ENCODE data around the gene STK26.

STK26 gene

GRCh38 chrX:132058050-132058449 lies 34.9 kb downstream of the STK26 start:
- H3K4me1 ChIP-seq (ENCODE audit: insufficient read depth, low read length): no peaks in the 10 kb centered on the region
- DNase-seq (no peak), ATAC-seq (ENCODE audit: insufficient read depth, low read depth) (no peak)
- peaks cover 22% of the 10 kb centered on the region for H4K20me1 ChIP-seq (ENCODE audit: insufficient read depth, low read length)
- peaks cover 75% of the 10 kb centered on the region for H3K79me2 ChIP-seq (ENCODE audit: insufficient read depth, low read length)
- no peak overlapping the region for H3K9ac ChIP-seq (ENCODE audit: low read depth, low read length)
- H3K27me3 ChIP-seq (ENCODE audit: insufficient read depth, low read length, poor library complexity): no peaks in the 10 kb centered on the region
- peaks cover 58% of the 10 kb centered on the region for H3K36me3 ChIP-seq (ENCODE audit: insufficient read depth, low read length)
- H2AFZ ChIP-seq (ENCODE audit: low read depth, low read length): no peak overlapping the region
- no peak overlapping the region for H3K4me3 ChIP-seq (ENCODE audit: low read depth in 1 of 2, low read length in 2 of 2)
- TF ChIP-seq CTCF (IDR thresholded peaks at IDR 0.05; ENCODE audit: borderline replicate concordance, extremely low read depth, low read length, poor library complexity, severe bottlenecking) (no peak), EZH2 (IDR thresholded peaks at IDR 0.05; ENCODE audit: borderline replicate concordance, low read depth, low read length, severe bottlenecking) (no peak)
- H3K4me2 ChIP-seq (ENCODE audit: insufficient read depth, low read length): no peak overlapping the region
- H3K27ac ChIP-seq (ENCODE audit: low read length): no peak overlapping the region
- H3K9me3 ChIP-seq (ENCODE audit: insufficient read depth, low read length, severe bottlenecking): no peaks in the 10 kb centered on the region

- no peaks in the 10 kb centered on the region for H3K9me3 ChIP-seq (ENCODE audit: insufficient read depth, low read length, severe bottlenecking)
- H2AFZ ChIP-seq (ENCODE audit: low read depth, low read length): no peak overlapping the region
- H3K27me3 ChIP-seq (ENCODE audit: insufficient read depth, low read length, poor library complexity): no peaks in the 10 kb centered on the region
- H3K9ac ChIP-seq (ENCODE audit: low read depth, low read length): no peak overlapping the region
- H3K4me2 ChIP-seq (ENCODE audit: insufficient read depth, low read length): no peak overlapping the region
- H4K20me1 ChIP-seq (ENCODE audit: insufficient read depth, low read length): peaks cover 20% of the 10 kb centered on the region
- no peak for TF ChIP-seq CTCF (IDR thresholded peaks at IDR 0.05; ENCODE audit: borderline replicate concordance, extremely low read depth, low read length, poor library complexity, severe bottlenecking)
- TF ChIP-seq EZH2 (IDR thresholded peaks at IDR 0.05; ENCODE audit: borderline replicate concordance, low read depth, low read length, severe bottlenecking): no peak
- peaks cover 67% of the 10 kb centered on the region for H3K36me3 ChIP-seq (ENCODE audit: insufficient read depth, low read length)
- no peak for ATAC-seq (ENCODE audit: insufficient read depth, low read depth)
- H3K27ac ChIP-seq (ENCODE audit: low read length): no peak overlapping the region
- peaks cover 66% of the 10 kb centered on the region for H3K79me2 ChIP-seq (ENCODE audit: insufficient read depth, low read length)
- no peaks in the 10 kb centered on the region for H3K4me1 ChIP-seq (ENCODE audit: insufficient read depth, low read length)
- DNase-seq: no peak
- H3K4me3 ChIP-seq (ENCODE audit: low read depth in 1 of 2, low read length in 2 of 2): no peak overlapping the region
These were observed 35.9 kb downstream of the STK26 start for GRCh38 chrX:132058975-132059374.

- no peak for TF ChIP-seq CTCF (IDR thresholded peaks at IDR 0.05; ENCODE audit: borderline replicate concordance, extremely low read depth, low read length, poor library complexity, severe bottlenecking)
- no peak overlapping the region for H2AFZ ChIP-seq (ENCODE audit: low read depth, low read length)
- no peaks in the 10 kb centered on the region for H3K4me1 ChIP-seq (ENCODE audit: insufficient read depth, low read length)
- H3K79me2 ChIP-seq (ENCODE audit: insufficient read depth, low read length): peaks cover 55% of the 10 kb centered on the region
- H3K36me3 ChIP-seq (ENCODE audit: insufficient read depth, low read length): peaks cover 66% of the 10 kb centered on the region
- H3K9ac ChIP-seq (ENCODE audit: low read depth, low read length): no peak overlapping the region
- ATAC-seq (ENCODE audit: insufficient read depth, low read depth) (no peak), DNase-seq (no peak)
- H3K4me3 ChIP-seq (ENCODE audit: low read depth in 1 of 2, low read length in 2 of 2): no peak overlapping the region
- no peak overlapping the region for H3K27ac ChIP-seq (ENCODE audit: low read length)
- H3K9me3 ChIP-seq (ENCODE audit: insufficient read depth, low read length, severe bottlenecking): no peaks in the 10 kb centered on the region
- H4K20me1 ChIP-seq (ENCODE audit: insufficient read depth, low read length): peaks cover 14% of the 10 kb centered on the region
- H3K27me3 ChIP-seq (ENCODE audit: insufficient read depth, low read length, poor library complexity): no peaks in the 10 kb centered on the region
- H3K4me2 ChIP-seq (ENCODE audit: insufficient read depth, low read length): no peak overlapping the region
These were observed 37.0 kb downstream of the STK26 start for GRCh38 chrX:132059973-132060540.

- Histone ChIP-seq H3K9ac (ENCODE audit: low read depth, low read length) (no peak overlapping the region), H4K20me1 (ENCODE audit: insufficient read depth, low read length) (no peaks in the 10 kb centered on the region; the same call in 1 of the 2 replicates), H3K9me3 (ENCODE audit: insufficient read depth, low read length, severe bottlenecking) (no peaks in the 10 kb centered on the region), H3K4me2 (ENCODE audit: insufficient read depth, low read length) (no peak overlapping the region), H3K27me3 (ENCODE audit: insufficient read depth, low read length, poor library complexity) (no peaks in the 10 kb centered on the region), H3K36me3 (ENCODE audit: insufficient read depth, low read length) (peaks cover 64% of the 10 kb centered on the region), H3K27ac (ENCODE audit: low read length) (no peak overlapping the region), H3K4me3 (ENCODE audit: low read depth in 1 of 2, low read length in 2 of 2) (no peak overlapping the region), H3K79me2 (ENCODE audit: insufficient read depth, low read length) (peaks cover 22% of the 10 kb centered on the region), H2AFZ (ENCODE audit: low read depth, low read length) (no peak overlapping the region), H3K4me1 (ENCODE audit: insufficient read depth, low read length) (no peaks in the 10 kb centered on the region)
- TF ChIP-seq CTCF (IDR thresholded peaks at IDR 0.05; ENCODE audit: borderline replicate concordance, extremely low read depth, low read length, poor library complexity, severe bottlenecking) (no peak), EZH2 (IDR thresholded peaks at IDR 0.05; ENCODE audit: borderline replicate concordance, low read depth, low read length, severe bottlenecking) (no peak)
- DNase-seq (no peak), ATAC-seq (ENCODE audit: insufficient read depth, low read depth) (no peak)
These were observed 40.2 kb downstream of the STK26 start for GRCh38 chrX:132063334-132063733.
